HCT116 (cell line): ENCODE data around the gene TXNDC9. TPM values are rescaled to one million over a fixed set of nuclear protein-coding genes. Genes with fewer than 3 reads are reported as not detected.

Experiments used
- ATAC-seq: fragments of 200-7000 bp; cut with Tn5 transposase; 2 replicates; pipeline ENCODE4 v1.9.1; 2020; ENCODE audit warnings: mild to moderate bottlenecking, moderate library complexity
- BruUV-seq: library from RNA; stranded (reverse); fragments of 400-500 nt; replicated peaks from 2 replicates; lab custom pipeline; 2021; lab: Mats Ljungman, UMichigan
- CTCF ChIA-PET: fragments of 300-600 bp; sonication (Branson Sonifier 250); formaldehyde crosslinking; loops from one replicate; lab custom pipeline; 2021; ENCODE audit warnings: antibody characterized with exemption; lab: Charles Lee
- POLR2A ChIA-PET: fragments of 300-600, 350-600 bp; sonication (Branson Sonifier 250); formaldehyde crosslinking; loops from one replicate; lab custom pipeline; 2021; ENCODE audit warnings: antibody characterized with exemption; lab: Charles Lee
- RAD21 ChIA-PET, 2 experiments: fragments of 300-600 bp; sonication (Branson Sonifier 250); formaldehyde crosslinking; loops; one replicate each; lab custom pipeline; 2023; ENCODE audit warnings: low total read pairs in 2 of 2; ENCODE audit not compliant: uncharacterized antibody in 2 of 2, unreplicated experiment in 2 of 2, low non-redundant PET in 1 of 2; lab: Charles Lee
- DNase-seq: peaks from one replicate; pipeline ENCODE4 v3.0.0-alpha.2; 2010; ENCODE audit warnings: low read depth, low spot score
- H2AFZ ChIP-seq: fragments of 200-600 bp; shearing (Covaris generic), sonication (generic); 2 replicates; pipeline ENCODE4 v1.6.1; 2017; ENCODE audit warnings: low read depth, mixed run types, mixed read lengths, antibody characterized with exemption, low read length; ENCODE audit not compliant: poor library complexity, severe bottlenecking
- H3K27ac ChIP-seq: 2 replicates; pipeline ENCODE4 v1.5.1; 2012; ENCODE audit warnings: low read depth, low read length
- H3K27me3 ChIP-seq: fragments of 200-600 bp; sonication (generic); 2 replicates; pipeline ENCODE4 v1.6.1; 2016; ENCODE audit warnings: mixed run types, low read length, mixed read lengths; ENCODE audit not compliant: insufficient read depth
- H3K36me3 ChIP-seq, 2 experiments: fragments of 200-500 bp in 1 of 2; fragments of 200-600 bp in 1 of 2; sonication (Bioruptor generic) in 1 of 2; sonication (generic) in 1 of 2; 2 replicates each; pipeline versions ENCODE4 v1.5.1 to v1.6.1; 2014 to 2016; ENCODE audit warnings: low read length in 2 of 2, inconsistent platforms in 1 of 2, mixed read lengths in 1 of 2, mixed run types in 1 of 2; ENCODE audit not compliant: insufficient read depth in 2 of 2, control insufficient read depth in 1 of 2
- H3K4me1 ChIP-seq, 2 experiments: fragments of 200-600 bp in 1 of 2; sonication (generic) in 1 of 2; 2 replicates each; pipeline versions ENCODE4 v1.5.1 to v1.6.1; 2012 to 2017; ENCODE audit warnings: low read length in 2 of 2, inconsistent platforms in 1 of 2, mild to moderate bottlenecking in 1 of 2, mixed read lengths in 1 of 2, mixed run types in 1 of 2, moderate library complexity in 1 of 2; ENCODE audit not compliant: insufficient read depth in 2 of 2, control insufficient read depth in 1 of 2
- H3K4me2 ChIP-seq: fragments of 200-600 bp; sonication (generic); 2 replicates; pipeline ENCODE4 v1.6.1; 2017; ENCODE audit warnings: mixed run types, low read length, mixed read lengths
- H3K4me3 ChIP-seq, 2 experiments: fragments of 200-600 bp in 1 of 2; sonication (generic) in 1 of 2; replicated peaks in 1 of 2; 2 replicates each; pipeline ENCODE4 v1.5.1; 2011 to 2016; ENCODE audit warnings: low read length in 2 of 2, control low read depth in 1 of 2, low read depth in 1 of 2, mild to moderate bottlenecking in 1 of 2, mixed read lengths in 1 of 2, mixed run types in 1 of 2
- H3K79me2 ChIP-seq: fragments of 200-600 bp; sonication (generic); 2 replicates; pipeline ENCODE4 v1.6.1; 2017; ENCODE audit warnings: mild to moderate bottlenecking, mixed run types, low read length, moderate library complexity, mixed read lengths; ENCODE audit not compliant: insufficient read depth
- H3K9ac ChIP-seq: fragments of 200-600 bp; sonication (generic); 2 replicates; pipeline ENCODE4 v1.6.1; 2016; ENCODE audit warnings: low read length, mixed read lengths
- H3K9me2 ChIP-seq: fragments of 200-600 bp; sonication (generic), shearing (Covaris generic); 2 replicates; pipeline ENCODE4 v1.6.1; 2017; ENCODE audit warnings: mixed run types, mild to moderate bottlenecking, moderate library complexity; ENCODE audit not compliant: insufficient read depth
- H3K9me3 ChIP-seq, 2 experiments: fragments of 200-500 bp in 1 of 2; fragments of 200-600 bp in 1 of 2; sonication (Bioruptor generic) in 1 of 2; sonication (generic) in 1 of 2; 2 replicates each; pipeline ENCODE4 v1.6.1; 2014 to 2017; ENCODE audit warnings: low read length in 2 of 2, mixed read lengths in 2 of 2, inconsistent platforms in 1 of 2, low read depth in 1 of 2, mild to moderate bottlenecking in 1 of 2, mixed run types in 1 of 2, moderate library complexity in 1 of 2; ENCODE audit not compliant: control insufficient read depth in 1 of 2, insufficient read depth in 1 of 2
- H4K20me1 ChIP-seq: fragments of 200-600 bp; sonication (generic), shearing (Covaris generic); 2 replicates; pipeline ENCODE4 v1.6.1; 2017; ENCODE audit warnings: mixed run types, mild to moderate bottlenecking, moderate library complexity; ENCODE audit not compliant: insufficient read depth
- CEBPB ChIP-seq: IDR thresholded peaks from 2 replicates; pipeline ENCODE4 v1.6.1; 2012; ENCODE audit warnings: low read depth
- EGR1 ChIP-seq: IDR thresholded peaks from 2 replicates; pipeline ENCODE4 v1.6.1; 2012; ENCODE audit warnings: low read depth
- FOSL1 ChIP-seq: IDR thresholded peaks from 2 replicates; pipeline ENCODE4 v1.6.1; 2012; ENCODE audit warnings: low read depth
- JUND ChIP-seq: IDR thresholded peaks from 2 replicates; pipeline ENCODE4 v1.6.1; 2012
- POLR2A ChIP-seq: IDR thresholded peaks from 2 replicates; pipeline ENCODE4 v1.7.0; 2011; ENCODE audit warnings: borderline replicate concordance; ENCODE audit not compliant: insufficient read depth, insufficient read length; ENCODE audit errors: extremely low read depth
- SIN3A ChIP-seq: IDR thresholded peaks from 2 replicates; pipeline ENCODE4 v1.6.1; 2012; ENCODE audit warnings: low read depth
- SP1 ChIP-seq: IDR thresholded peaks from 2 replicates; pipeline ENCODE4 v1.6.1; 2012; ENCODE audit warnings: low read depth
- YY1 ChIP-seq: IDR thresholded peaks from 2 replicates; pipeline ENCODE4 v1.6.1; 2011; ENCODE audit warnings: low read length, low read depth, moderate library complexity, mild to moderate bottlenecking; ENCODE audit not compliant: insufficient replicate concordance; ENCODE audit errors: extremely low read depth
- ZNF274 ChIP-seq: fragments of 200-500 bp; sonication (Bioruptor generic); IDR thresholded peaks from 2 replicates; pipeline ENCODE4 v1.6.1; 2014; ENCODE audit warnings: mild to moderate bottlenecking, low read depth, low read length, inconsistent platforms
- intact Hi-C: fragments of 100-400 bp; cut with micrococcal nuclease; formaldehyde crosslinking; loops from 2 replicates; pipeline ENCODE4 v1.10.0; 2022
- total RNA-seq: library from RNA; stranded (reverse); gene quantifications from one replicate; pipeline ENCODE4 v1.2.1, GENCODE V29; 2021; ENCODE audit not compliant: unreplicated experiment
- TF ChIP-seq, protein P1 (sequence below), 3 experiments: fragments of 200-600 bp in 1 of 3; sonication (generic) in 1 of 3; IDR thresholded peaks in 2 of 3; conservative IDR thresholded peaks in 1 of 3; 2 replicates each; pipeline ENCODE4 v1.5.1; 2012 to 2017; ENCODE audit warnings: low read depth in 2 of 3, low read length in 2 of 3, antibody characterized with exemption in 1 of 3, borderline replicate concordance in 1 of 3, control low read depth in 1 of 3, mild to moderate bottlenecking in 1 of 3, mixed read lengths in 1 of 3, mixed run types in 1 of 3, moderate library complexity in 1 of 3; ENCODE audit not compliant: insufficient read depth in 1 of 3

Gene TXNDC9
- total RNA-seq, 1 experiment from 2014 or later, result 18.3 TPM

- TF ChIP-seq, protein P1, sequence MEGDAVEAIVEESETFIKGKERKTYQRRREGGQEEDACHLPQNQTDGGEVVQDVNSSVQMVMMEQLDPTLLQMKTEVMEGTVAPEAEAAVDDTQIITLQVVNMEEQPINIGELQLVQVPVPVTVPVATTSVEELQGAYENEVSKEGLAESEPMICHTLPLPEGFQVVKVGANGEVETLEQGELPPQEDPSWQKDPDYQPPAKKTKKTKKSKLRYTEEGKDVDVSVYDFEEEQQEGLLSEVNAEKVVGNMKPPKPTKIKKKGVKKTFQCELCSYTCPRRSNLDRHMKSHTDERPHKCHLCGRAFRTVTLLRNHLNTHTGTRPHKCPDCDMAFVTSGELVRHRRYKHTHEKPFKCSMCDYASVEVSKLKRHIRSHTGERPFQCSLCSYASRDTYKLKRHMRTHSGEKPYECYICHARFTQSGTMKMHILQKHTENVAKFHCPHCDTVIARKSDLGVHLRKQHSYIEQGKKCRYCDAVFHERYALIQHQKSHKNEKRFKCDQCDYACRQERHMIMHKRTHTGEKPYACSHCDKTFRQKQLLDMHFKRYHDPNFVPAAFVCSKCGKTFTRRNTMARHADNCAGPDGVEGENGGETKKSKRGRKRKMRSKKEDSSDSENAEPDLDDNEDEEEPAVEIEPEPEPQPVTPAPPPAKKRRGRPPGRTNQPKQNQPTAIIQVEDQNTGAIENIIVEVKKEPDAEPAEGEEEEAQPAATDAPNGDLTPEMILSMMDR (IDR thresholded peaks at IDR 0.05 in 2 of 3, conservative IDR thresholded peaks at IDR 0.05 in 1 of 3; ENCODE audit: borderline replicate concordance in 1 of 3, insufficient read depth in 1 of 3, low read depth in 2 of 3, low read length in 2 of 3), result peak; percentile 56 to 78 (median 63)
- no peak for TF ChIP-seq ZNF274
Observed at GRCh38 chr2:99337113-99338028, 1.2 kb upstream of the TXNDC9 start, which contains the start of gene EIF5B (continued).

DNA sequence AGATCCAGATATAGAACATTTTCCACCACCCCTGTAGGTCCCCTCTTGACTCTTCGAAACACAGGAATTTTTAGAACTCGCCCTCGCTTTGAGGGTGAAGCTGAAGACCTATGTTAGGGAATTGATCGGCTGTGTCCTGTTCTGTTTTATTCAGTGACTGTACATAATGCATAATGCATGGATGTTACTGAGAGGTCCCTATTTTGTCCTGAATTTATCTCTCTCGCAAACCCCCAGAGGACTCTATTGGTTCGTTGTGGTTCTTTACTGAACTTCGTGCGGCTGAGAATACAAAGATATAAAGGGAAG, 625 bp upstream of the TXNDC9 start:
- peak overlapping the region; percentile 89 for H3K9ac ChIP-seq
- no TSS peak for BruUV-seq
- H3K79me2 ChIP-seq, result peaks cover 90% of the 10 kb centered on the region
- intact Hi-C loops, result loop anchor here (1.0 kb wide), 3 partner anchors 154 to 251 kb away; partner anchors contain the start of genes MITD1, MRPL30 and REV1
- H4K20me1 ChIP-seq, result peaks cover 9% of the 10 kb centered on the region; the same call in 1 of the 2 replicates
- H3K27ac ChIP-seq, result peak overlapping the region; percentile 51
- ChIA-PET POLR2A (interaction anchor here (0.7 to 3.2 kb wide), 6 partner anchors 10 to 687 kb away, joined by 3 to 14 read pairs (median 4); partner anchors contain the start of genes C2orf15 and REV1), CTCF (interaction anchor here (1.0 to 2.3 kb wide), 8 partner anchors 11 to 687 kb away, joined by 3 to 14 read pairs (median 4); partner anchors contain the start of genes MRPL30 and REV1), RAD21 (interaction anchor here in 1 of 2 experiments (1.1 kb wide), 1 partner anchor 153 kb away, joined by 4 read pairs; the partner anchor contains the start of gene REV1)
- no peaks in the 10 kb centered on the region for H3K9me2 ChIP-seq
- peak overlapping the region; percentile 76 to 92 for H3K4me3 ChIP-seq
- DNase-seq (no peak), ATAC-seq (peak; percentile 30)
- H2AFZ ChIP-seq, result peak overlapping the region; percentile 8
- H3K4me2 ChIP-seq, result peak overlapping the region; percentile 80
- no peaks in the 10 kb centered on the region for H3K9me3 ChIP-seq
- peaks cover 2 to 23% of the 10 kb centered on the region in 2 experiments for H3K4me1 ChIP-seq
- peaks cover 8 to 14% of the 10 kb centered on the region in 2 experiments; a peak in 2 of 4 replicates for H3K36me3 ChIP-seq
- no peak for TF ChIP-seq SP1
- TF ChIP-seq JUND, result no peak
- no peak for TF ChIP-seq SIN3A
- no peak for TF ChIP-seq YY1
- no peak for TF ChIP-seq POLR2A
- no peak for TF ChIP-seq FOSL1
- TF ChIP-seq CEBPB, result no peak
- peak; percentile 37; the same call in 1 of the 2 replicates for TF ChIP-seq EGR1
- H3K27me3 ChIP-seq, result no peaks in the 10 kb centered on the region
